Neural progenitor cell (in vitro differentiated cells): ENCODE results near the gene ZKSCAN7.
"Not testable (repeated sequence)": the region's sequence is repeated elsewhere in the genome, so short reads cannot be mapped to it uniquely, and the experiment has no call there.

Experiments used
- EZH2 ChIP-seq: fragments of 200-600 bp; sonication (generic); IDR thresholded peaks from 2 replicates; pipeline ENCODE4 v1.6.1; 2017; ENCODE audit warnings: antibody characterized with exemption, mild to moderate bottlenecking, moderate library complexity
- TF ChIP-seq, protein P1 (sequence below): fragments of 200-600 bp; sonication (generic); IDR thresholded peaks from 2 replicates; pipeline ENCODE4 v1.5.1; 2017; ENCODE audit warnings: antibody characterized with exemption, mild to moderate bottlenecking

DNA sequence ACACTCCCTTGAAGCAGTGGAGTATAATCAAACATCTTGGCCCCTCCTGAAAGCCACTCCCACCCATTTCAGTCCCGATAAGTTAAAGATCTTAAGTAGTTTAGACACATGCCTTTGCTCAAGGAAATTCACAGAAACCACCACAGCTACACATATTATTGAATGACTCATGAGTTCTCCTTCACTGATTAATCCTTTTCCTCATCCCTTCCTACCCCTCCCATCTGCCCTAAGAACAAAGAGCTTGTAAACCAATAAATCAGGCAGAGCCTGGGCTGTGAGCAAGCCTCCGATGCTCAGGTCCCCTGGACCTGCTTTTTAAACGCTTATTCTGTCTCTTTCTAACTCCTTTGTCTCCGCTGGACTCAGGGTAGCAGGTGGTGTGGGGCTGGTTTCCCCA, 20.3 kb upstream of the ZKSCAN7 start:
- TF ChIP-seq, protein P1, sequence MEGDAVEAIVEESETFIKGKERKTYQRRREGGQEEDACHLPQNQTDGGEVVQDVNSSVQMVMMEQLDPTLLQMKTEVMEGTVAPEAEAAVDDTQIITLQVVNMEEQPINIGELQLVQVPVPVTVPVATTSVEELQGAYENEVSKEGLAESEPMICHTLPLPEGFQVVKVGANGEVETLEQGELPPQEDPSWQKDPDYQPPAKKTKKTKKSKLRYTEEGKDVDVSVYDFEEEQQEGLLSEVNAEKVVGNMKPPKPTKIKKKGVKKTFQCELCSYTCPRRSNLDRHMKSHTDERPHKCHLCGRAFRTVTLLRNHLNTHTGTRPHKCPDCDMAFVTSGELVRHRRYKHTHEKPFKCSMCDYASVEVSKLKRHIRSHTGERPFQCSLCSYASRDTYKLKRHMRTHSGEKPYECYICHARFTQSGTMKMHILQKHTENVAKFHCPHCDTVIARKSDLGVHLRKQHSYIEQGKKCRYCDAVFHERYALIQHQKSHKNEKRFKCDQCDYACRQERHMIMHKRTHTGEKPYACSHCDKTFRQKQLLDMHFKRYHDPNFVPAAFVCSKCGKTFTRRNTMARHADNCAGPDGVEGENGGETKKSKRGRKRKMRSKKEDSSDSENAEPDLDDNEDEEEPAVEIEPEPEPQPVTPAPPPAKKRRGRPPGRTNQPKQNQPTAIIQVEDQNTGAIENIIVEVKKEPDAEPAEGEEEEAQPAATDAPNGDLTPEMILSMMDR: not testable (repeated sequence)
- TF ChIP-seq EZH2: not testable (repeated sequence)
